Kidney (tissue), 14 donors: ENCODE data around the gene NHSL2. TPM values are rescaled to one million over a fixed set of nuclear protein-coding genes. Genes with fewer than 3 reads are reported as not detected.

Source experiments
- DNase-seq, 5 donors: peaks; one replicate each; pipeline ENCODE4 v3.0.0-alpha.2; 2013 to 2020
- FAIRE-seq: peaks from 2 replicates; lab custom pipeline; 2012; peaks lifted over from hg19 to GRCh38; lab: Jason Lieb, UNC
- H3K27ac ChIP-seq, 2 donors: one replicate each; pipeline ENCODE4 v1.7.0; 2013; ENCODE audit warnings: low read depth in 2 of 2, low read length in 2 of 2, inconsistent platforms in 1 of 2
- H3K27me3 ChIP-seq: one replicate; pipeline ENCODE4 v1.7.1; 2013; ENCODE audit warnings: low read length, inconsistent platforms; ENCODE audit not compliant: control insufficient read depth, insufficient read depth
- H3K36me3 ChIP-seq, 3 donors: one replicate each; pipeline versions ENCODE4 v1.7.0 to v1.7.1; 2013; ENCODE audit warnings: low read length in 3 of 3, control low read depth in 1 of 3, inconsistent platforms in 1 of 3; ENCODE audit not compliant: insufficient read depth in 3 of 3, control insufficient read depth in 2 of 3
- H3K4me1 ChIP-seq, 3 donors: one replicate each; pipeline versions ENCODE4 v1.7.0 to v1.7.1; 2013; ENCODE audit warnings: low read length in 3 of 3, inconsistent platforms in 1 of 3, low read depth in 1 of 3; ENCODE audit not compliant: control insufficient read depth in 2 of 3, insufficient read depth in 2 of 3
- H3K4me3 ChIP-seq, 3 donors: one replicate each; pipeline versions ENCODE4 v1.7.0 to v1.8.1; 2013; ENCODE audit warnings: low read length in 3 of 3, control low read depth in 1 of 3, inconsistent platforms in 1 of 3
- H3K9ac ChIP-seq, 3 donors: one replicate each; pipeline versions ENCODE4 v1.7.0 to v1.7.1; 2013; ENCODE audit warnings: low read length in 3 of 3, control low read depth in 1 of 3, inconsistent platforms in 1 of 3
- H3K9me3 ChIP-seq, 3 donors: one replicate each; pipeline versions ENCODE4 v1.7.0 to v1.7.1; 2013; ENCODE audit warnings: low read length in 3 of 3, control low read depth in 1 of 3, inconsistent platforms in 1 of 3; ENCODE audit not compliant: control insufficient read depth in 2 of 3, insufficient read depth in 1 of 3
- intact Hi-C: fragments of 100-400 bp; cut with DNase I; formaldehyde crosslinking; loops from one replicate; pipeline ENCODE4 v1.11.1; 2022
- polyA plus RNA-seq: library from polyadenylated mRNA; stranded (reverse); fragments of 350-450 nt; fragmentation: Illumina TruSeq; extraction: RNeasy Lipid Tissue Mini Kit (QIAGEN cat#74804); gene quantifications from one replicate; pipeline ENCODE4 v1.2.3, GENCODE V29; 2014; ENCODE audit warnings: low read depth, low replicate concordance; ENCODE audit not compliant: insufficient read depth
- total RNA-seq: library from RNA; stranded (reverse); fragmentation: NEBNext Ultra II Directional; extraction: Animal tissue kit (Norgen Biotek cat#: 25700); gene quantifications from one replicate; pipeline ENCODE4 v1.2.1, GENCODE V29; 2021
- TF ChIP-seq, protein P1 (sequence below): IDR thresholded peaks from 3 replicates; pipeline ENCODE4 v1.5.1; 2012; ENCODE audit warnings: mild to moderate bottlenecking, moderate library complexity, borderline replicate concordance; ENCODE audit not compliant: insufficient read depth; ENCODE audit errors: extremely low read depth
- donor health status: control.
- donor health status: control.
- donor health status: control.
- donor health status: control.
- donor health status: control.
- donor health status: DM: yes; HTN: yes; CAD: no.
- donor health status: Normal renal cell carcinoma (clear cell type).

NHSL2 gene
- total and polyA plus RNA-seq, 2 donors from 2014 or later, result 1.3 to 10.8 TPM

DNA sequence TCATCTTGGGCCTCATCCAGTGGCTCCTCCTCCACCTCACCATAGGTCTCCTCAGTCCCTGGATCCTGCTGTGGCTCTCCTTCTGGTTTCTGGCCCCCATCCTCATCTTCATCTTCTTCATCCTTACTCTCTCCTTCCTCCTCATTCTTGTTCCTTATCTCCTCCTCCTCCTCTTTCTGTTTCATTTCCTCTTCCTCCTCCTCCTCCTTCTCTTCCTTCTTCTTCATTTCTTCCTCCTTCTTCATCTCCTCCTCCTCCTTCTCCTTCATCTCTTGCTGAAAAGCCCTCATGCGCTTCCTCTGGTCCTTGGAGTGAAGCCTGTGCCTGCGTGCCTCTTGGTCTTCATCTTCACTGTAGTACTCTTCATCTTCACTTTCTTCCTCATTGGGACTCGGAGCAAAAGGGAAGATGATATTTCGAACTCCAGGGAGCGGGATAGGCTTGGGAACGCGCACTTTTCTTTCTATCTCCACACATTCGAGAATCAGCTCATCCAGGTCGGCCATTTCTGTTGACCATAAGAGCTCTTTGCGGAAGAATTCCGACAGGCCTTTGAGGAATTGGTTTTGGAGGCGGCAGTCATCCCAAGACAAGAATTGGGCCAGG lies 219.6 kb downstream of the NHSL2 start:
- FAIRE-seq (no peak), DNase-seq (no peak)
- TF ChIP-seq, protein P1, sequence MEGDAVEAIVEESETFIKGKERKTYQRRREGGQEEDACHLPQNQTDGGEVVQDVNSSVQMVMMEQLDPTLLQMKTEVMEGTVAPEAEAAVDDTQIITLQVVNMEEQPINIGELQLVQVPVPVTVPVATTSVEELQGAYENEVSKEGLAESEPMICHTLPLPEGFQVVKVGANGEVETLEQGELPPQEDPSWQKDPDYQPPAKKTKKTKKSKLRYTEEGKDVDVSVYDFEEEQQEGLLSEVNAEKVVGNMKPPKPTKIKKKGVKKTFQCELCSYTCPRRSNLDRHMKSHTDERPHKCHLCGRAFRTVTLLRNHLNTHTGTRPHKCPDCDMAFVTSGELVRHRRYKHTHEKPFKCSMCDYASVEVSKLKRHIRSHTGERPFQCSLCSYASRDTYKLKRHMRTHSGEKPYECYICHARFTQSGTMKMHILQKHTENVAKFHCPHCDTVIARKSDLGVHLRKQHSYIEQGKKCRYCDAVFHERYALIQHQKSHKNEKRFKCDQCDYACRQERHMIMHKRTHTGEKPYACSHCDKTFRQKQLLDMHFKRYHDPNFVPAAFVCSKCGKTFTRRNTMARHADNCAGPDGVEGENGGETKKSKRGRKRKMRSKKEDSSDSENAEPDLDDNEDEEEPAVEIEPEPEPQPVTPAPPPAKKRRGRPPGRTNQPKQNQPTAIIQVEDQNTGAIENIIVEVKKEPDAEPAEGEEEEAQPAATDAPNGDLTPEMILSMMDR, result no peak
- Histone ChIP-seq H3K4me1 (peaks cover 0 to 16% (median 5%) of the 10 kb centered on the region in 3 donors), H3K36me3 (no peaks in the 10 kb centered on the region), H3K9ac (no peak overlapping the region), H3K4me3 (no peak overlapping the region), H3K9me3 (no peaks in the 10 kb centered on the region), H3K27me3 (peaks cover 4% of the 10 kb centered on the region), H3K27ac (no peak overlapping the region)
- intact Hi-C loops, result no loop called here

DNA sequence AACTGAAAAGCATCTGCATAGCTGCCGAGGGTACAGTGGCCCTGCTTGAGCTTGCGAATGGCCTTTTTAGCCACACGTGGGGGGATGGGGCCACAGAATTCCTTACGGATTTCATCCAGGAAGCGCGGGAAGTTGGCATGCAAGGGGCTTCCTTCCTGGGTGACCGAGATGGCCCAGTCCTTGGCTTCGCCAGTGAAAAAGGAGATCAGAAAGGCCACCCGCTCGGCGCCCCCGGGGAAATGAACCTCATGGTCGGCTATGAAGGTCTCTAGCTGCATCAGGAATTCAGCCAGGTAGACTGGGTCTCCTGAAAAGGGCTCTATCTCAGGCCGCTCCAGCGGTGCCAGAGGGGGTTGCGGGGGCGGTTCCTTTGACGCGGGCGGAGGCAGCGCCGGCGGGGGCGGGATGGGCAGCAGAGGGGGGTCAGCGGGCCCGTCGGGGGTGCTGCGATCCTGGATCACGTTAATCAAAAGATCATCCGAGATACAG lies 220.2 kb downstream of the NHSL2 start:
- no peak for FAIRE-seq
- Histone ChIP-seq H3K4me3 (peak overlapping the region in 2 of 3 donors; percentile 46 to 54), H3K4me1 (peaks cover 0 to 14% (median under 1%) of the 10 kb centered on the region in 3 donors), H3K36me3 (no peaks in the 10 kb centered on the region), H3K27ac (peak overlapping the region in 1 of 2 donors; percentile 65), H3K27me3 (peaks cover 4% of the 10 kb centered on the region), H3K9ac (peak overlapping the region in 1 of 3 donors; percentile 67), H3K9me3 (no peaks in the 10 kb centered on the region)
- TF ChIP-seq, protein P1, result no peak
- DNase-seq, result peak; percentile 29 to 80 (median 40)
- intact Hi-C loops, result no loop called here

DNA sequence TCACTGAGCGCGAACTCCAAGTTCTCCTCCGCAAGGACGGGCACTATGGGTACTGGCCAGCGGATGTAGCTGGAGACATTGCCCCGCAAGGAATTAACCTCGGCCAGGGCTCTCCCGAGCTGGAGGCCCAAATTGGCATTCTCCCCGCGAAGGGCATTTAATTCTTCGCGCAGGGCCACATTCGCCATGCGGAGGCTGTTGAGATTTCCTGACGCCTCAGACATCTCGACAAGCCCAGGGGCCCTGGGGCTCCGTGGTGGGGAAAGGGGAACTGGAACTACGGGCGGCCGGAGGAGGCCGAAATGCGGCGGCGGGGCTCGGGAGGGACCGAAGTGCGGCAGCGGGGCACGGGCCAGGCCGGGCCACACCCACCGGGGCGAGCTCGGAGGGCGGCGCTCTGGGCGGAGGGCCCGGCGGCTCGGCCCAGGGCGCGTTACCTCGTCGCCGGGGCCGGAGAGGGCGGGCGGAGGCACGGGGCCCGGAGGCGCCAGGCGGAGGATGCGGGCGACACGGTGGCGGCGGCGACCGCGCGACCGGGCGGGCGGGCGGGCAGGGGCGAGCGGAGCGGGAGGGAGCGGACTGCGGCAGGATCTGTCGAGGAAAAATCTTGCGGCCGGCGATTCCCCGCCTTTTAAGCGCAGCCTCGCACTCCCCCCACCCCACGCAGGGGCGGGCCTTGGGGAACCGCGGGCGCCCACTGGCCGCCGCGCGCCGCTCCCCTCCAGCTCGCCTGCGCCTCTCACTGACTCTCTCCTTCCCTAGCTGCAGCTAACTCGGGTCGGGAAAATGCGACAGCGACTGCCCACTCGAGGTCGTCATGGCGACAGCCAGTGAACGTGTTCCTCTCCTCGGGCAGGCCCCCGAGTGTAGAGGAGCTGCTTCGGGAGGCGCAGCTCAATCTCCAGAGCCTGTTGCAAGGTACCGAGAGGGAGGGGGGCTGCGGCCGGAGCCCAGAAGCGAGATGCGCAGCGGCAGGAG lies 221.0 kb downstream of the NHSL2 start, which contains the start of gene RTL5:
Gene RTL5, minus strand, starts transcription at position 599 of the 978 bp plus-strand sequence.
- Histone ChIP-seq H3K9me3 (no peaks in the 10 kb centered on the region), H3K4me3 (peak within 1 kb of the TSS; percentile 38 to 54 (median 46)), H3K27me3 (peaks cover 4% of the 10 kb centered on the region), H3K27ac (peak within 1 kb of the TSS in 1 of 2 donors; percentile 65), H3K9ac (peak within 1 kb of the TSS in 1 of 3 donors; percentile 67), H3K4me1 (peaks cover 0 to 7% (median 0%) of the 10 kb centered on the region in 3 donors), H3K36me3 (no peaks in the 10 kb centered on the region)
- DNase-seq (peak; percentile 94 to 97 (median 96)), FAIRE-seq (peak; percentile 27)
- intact Hi-C loops, result no loop called here
- TF ChIP-seq, protein P1, result no peak
